Neural cell (in vitro differentiated cells): ENCODE results near the gene KIRREL3.

Experiments used
- CTCF ChIP-seq: fragments of 450-650 bp; IDR thresholded peaks from 2 replicates; pipeline ENCODE4 v1.5.1; 2014; ENCODE audit warnings: antibody characterized with exemption, mild to moderate bottlenecking, moderate library complexity; ENCODE audit not compliant: poor library complexity, severe bottlenecking
- EZH2 ChIP-seq: fragments of 200-600, 300-800 bp; shearing (Covaris generic), sonication (generic); IDR thresholded peaks from 2 replicates; pipeline ENCODE4 v1.6.1; 2014; ENCODE audit warnings: antibody characterized with exemption, low read length, borderline replicate concordance, mild to moderate bottlenecking; ENCODE audit not compliant: insufficient read depth, poor library complexity, severe bottlenecking
- MXI1 ChIP-seq: fragments of 450-650 bp; conservative IDR thresholded peaks from 2 replicates; pipeline ENCODE4 v1.6.1; 2014; ENCODE audit warnings: antibody characterized with exemption, mild to moderate bottlenecking; ENCODE audit not compliant: poor library complexity, severe bottlenecking
- POLR2AphosphoS5 ChIP-seq: IDR thresholded peaks from 2 replicates; pipeline ENCODE4 v1.6.1; 2012
- RAD21 ChIP-seq: fragments of 450-650 bp; conservative IDR thresholded peaks from 2 replicates; pipeline ENCODE4 v1.6.1; 2014; ENCODE audit warnings: antibody characterized with exemption, mild to moderate bottlenecking, moderate library complexity
- REST ChIP-seq: IDR thresholded peaks from 2 replicates; pipeline ENCODE4 v1.6.1; 2012; ENCODE audit warnings: borderline replicate concordance

DNA sequence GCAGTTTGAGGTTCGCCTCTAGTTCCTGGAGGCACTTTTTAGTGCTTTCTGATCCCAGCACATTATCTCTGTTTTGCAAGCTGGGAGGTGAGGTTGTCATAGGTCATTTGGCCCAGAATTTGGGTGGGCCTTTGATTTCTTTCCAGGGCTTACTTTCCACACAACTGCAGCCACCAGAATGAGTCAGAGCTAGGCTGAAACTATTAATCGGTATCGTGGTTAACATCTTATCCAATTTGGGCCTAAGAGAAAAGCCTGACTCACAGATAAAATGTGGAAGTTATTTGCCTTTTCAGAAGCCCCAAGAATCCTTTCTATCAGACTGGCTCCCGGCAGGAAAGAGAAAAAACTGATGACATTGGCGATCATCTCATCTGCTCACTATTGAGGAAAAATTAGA, 166.4 kb downstream of the KIRREL3 start:
- TF ChIP-seq CTCF = no peak
- TF ChIP-seq EZH2 = no peak
- TF ChIP-seq REST = no peak
- no peak for TF ChIP-seq POLR2AphosphoS5
- TF ChIP-seq RAD21 = no peak
- TF ChIP-seq MXI1 = no peak
